Left forelimb (tissue), 1 donor: ENCODE data around the gene ZNF484.
"Not testable (repeated sequence)": the region's sequence is repeated elsewhere in the genome, so short reads cannot be mapped to it uniquely, and the experiment has no call there.

ENCODE experiments used
- DNase-seq: peaks from one replicate; pipeline ENCODE4 v3.0.0-alpha.2; 2018; ENCODE audit warnings: low spot score

The ZNF484 gene

GRCh38 chr9:92877531-92878430 lies at the start of gene ZNF484:
ZNF484 (minus strand) TSS chr9:92878038; CDS start chr9:92875029, 3,009 bp downstream.
- DNase-seq, result peak; percentile 95

GRCh38 chr9:92920437-92920836 lies 42.6 kb upstream of the ZNF484 start:
- DNase-seq, result no peak

- DNase-seq, result no peak
These were observed 39.5 kb upstream of the ZNF484 start for GRCh38 chr9:92917176-92917800.

- DNase-seq, result no peak
These were observed 34.0 kb upstream of the ZNF484 start for GRCh38 chr9:92911511-92912475.

- DNase-seq, result not testable (repeated sequence)
These were observed 27.3 kb upstream of the ZNF484 start for GRCh38 chr9:92905137-92905536.

- no peak for DNase-seq
These were observed 19.5 kb upstream of the ZNF484 start for GRCh38 chr9:92897323-92897722.

GRCh38 chr9:92895812-92896436 lies 18.1 kb upstream of the ZNF484 start:
- no peak for DNase-seq

GRCh38 chr9:92894711-92895362 lies 17.0 kb upstream of the ZNF484 start:
- DNase-seq, result no peak

- DNase-seq, result not testable (repeated sequence)
These were observed 16.2 kb upstream of the ZNF484 start for GRCh38 chr9:92893916-92894610.

GRCh38 chr9:92892276-92892675 lies 14.4 kb upstream of the ZNF484 start:
- DNase-seq, result not testable (repeated sequence)

GRCh38 chr9:92890761-92891160 lies 12.9 kb upstream of the ZNF484 start:
- DNase-seq, result no peak

- no peak for DNase-seq
These were observed 10.1 kb upstream of the ZNF484 start for GRCh38 chr9:92887880-92888338.

GRCh38 chr9:92886846-92887610 lies 9.2 kb upstream of the ZNF484 start:
- not testable (repeated sequence) for DNase-seq

GRCh38 chr9:92883666-92884405 lies 6.0 kb upstream of the ZNF484 start:
- DNase-seq, result not testable (repeated sequence)

GRCh38 chr9:92882276-92882675 lies 4.4 kb upstream of the ZNF484 start:
- DNase-seq, result no peak

GRCh38 chr9:92875373-92875772 lies 2.5 kb downstream of the ZNF484 start:
- no peak for DNase-seq

GRCh38 chr9:92870289-92870688 lies 7.5 kb downstream of the ZNF484 start:
- DNase-seq, result no peak

GRCh38 chr9:92866600-92866999 lies 11.2 kb downstream of the ZNF484 start:
- not testable (repeated sequence) for DNase-seq

- no peak for DNase-seq
These were observed 13.7 kb downstream of the ZNF484 start for GRCh38 chr9:92864152-92864551.
